Omental fat pad (tissue), 4 donors: ENCODE data around the gene VMP1. TPM values are rescaled to one million over a fixed set of nuclear protein-coding genes. Genes with fewer than 3 reads are reported as not detected.

Source experiments
- ATAC-seq: fragments of 150-250 bp; one replicate; pipeline ENCODE4 v1.9.1; 2016; ENCODE audit warnings: mild to moderate bottlenecking, moderate library complexity; ENCODE audit not compliant: low FRiP score
- DNase-seq: peaks from one replicate; pipeline ENCODE4 v3.0.0-alpha.2; 2019; ENCODE audit warnings: low spot score
- total RNA-seq, 4 donors: library from RNA; depleted of rRNA; stranded (reverse); fragments of >200 nt; gene quantifications; one replicate each; pipeline ENCODE4 v1.1.0, GENCODE V29; 2016
- TF ChIP-seq, protein P1 (sequence below), 3 donors: fragments of 450-650 bp; IDR thresholded peaks; one replicate each; pipeline ENCODE4 v1.5.1; 2016 to 2017; ENCODE audit warnings: antibody characterized with exemption in 3 of 3, mild to moderate bottlenecking in 3 of 3, moderate library complexity in 2 of 3

Gene VMP1
- total RNA-seq, 4 donors from 2014 or later, result 169 to 476 (median 278) TPM

DNA sequence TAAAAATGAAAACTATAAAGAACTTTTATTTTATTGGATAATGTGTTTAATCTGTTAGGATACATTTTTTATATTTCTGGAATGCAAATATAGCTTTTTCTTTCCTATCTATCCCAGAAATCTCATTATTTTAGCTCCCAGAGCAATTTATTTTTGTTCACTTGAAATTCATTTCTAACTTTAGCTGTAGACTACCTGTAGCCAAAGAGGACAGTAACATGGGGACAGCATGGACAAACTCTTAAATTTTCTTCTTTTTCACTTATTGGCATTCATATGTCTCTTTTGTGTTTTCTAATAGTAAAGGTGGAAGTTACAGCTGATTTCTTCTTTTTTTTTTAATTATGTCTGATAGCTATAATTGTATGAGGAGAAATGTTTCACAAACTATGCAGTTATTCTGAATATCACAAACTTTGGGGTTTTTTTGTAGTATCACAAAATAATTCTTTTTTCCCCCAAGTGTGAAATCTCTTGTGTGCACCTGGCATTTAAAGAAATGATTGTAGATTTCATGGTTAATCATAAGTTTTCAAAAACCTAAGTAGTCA, 55.4 kb downstream of the VMP1 start:
- no peak for DNase-seq
- no peak for ATAC-seq
- TF ChIP-seq, protein P1, sequence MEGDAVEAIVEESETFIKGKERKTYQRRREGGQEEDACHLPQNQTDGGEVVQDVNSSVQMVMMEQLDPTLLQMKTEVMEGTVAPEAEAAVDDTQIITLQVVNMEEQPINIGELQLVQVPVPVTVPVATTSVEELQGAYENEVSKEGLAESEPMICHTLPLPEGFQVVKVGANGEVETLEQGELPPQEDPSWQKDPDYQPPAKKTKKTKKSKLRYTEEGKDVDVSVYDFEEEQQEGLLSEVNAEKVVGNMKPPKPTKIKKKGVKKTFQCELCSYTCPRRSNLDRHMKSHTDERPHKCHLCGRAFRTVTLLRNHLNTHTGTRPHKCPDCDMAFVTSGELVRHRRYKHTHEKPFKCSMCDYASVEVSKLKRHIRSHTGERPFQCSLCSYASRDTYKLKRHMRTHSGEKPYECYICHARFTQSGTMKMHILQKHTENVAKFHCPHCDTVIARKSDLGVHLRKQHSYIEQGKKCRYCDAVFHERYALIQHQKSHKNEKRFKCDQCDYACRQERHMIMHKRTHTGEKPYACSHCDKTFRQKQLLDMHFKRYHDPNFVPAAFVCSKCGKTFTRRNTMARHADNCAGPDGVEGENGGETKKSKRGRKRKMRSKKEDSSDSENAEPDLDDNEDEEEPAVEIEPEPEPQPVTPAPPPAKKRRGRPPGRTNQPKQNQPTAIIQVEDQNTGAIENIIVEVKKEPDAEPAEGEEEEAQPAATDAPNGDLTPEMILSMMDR (IDR thresholded peaks at IDR 0.05), result no peak

DNA sequence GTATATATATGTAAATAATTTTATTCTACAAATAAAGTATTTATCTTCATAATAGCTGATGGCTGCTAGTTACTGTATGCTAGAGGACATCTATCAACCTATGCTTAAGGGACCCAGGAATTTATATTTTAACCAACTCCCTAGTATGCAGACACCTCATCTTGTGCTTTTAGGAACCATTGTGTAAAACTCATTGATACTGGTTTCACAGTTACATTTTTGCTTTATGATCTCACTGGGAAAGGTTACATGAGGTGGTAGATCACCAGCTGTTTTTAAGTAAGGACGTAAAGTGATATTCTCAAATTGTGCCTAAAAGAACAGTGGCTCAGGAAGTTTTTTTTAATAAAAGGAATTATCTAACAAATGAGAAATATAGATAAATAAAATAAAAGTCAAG, 56.4 kb downstream of the VMP1 start:
- ATAC-seq (no peak), DNase-seq (no peak)
- TF ChIP-seq, protein P1 (IDR thresholded peaks at IDR 0.05), result no peak

DNA sequence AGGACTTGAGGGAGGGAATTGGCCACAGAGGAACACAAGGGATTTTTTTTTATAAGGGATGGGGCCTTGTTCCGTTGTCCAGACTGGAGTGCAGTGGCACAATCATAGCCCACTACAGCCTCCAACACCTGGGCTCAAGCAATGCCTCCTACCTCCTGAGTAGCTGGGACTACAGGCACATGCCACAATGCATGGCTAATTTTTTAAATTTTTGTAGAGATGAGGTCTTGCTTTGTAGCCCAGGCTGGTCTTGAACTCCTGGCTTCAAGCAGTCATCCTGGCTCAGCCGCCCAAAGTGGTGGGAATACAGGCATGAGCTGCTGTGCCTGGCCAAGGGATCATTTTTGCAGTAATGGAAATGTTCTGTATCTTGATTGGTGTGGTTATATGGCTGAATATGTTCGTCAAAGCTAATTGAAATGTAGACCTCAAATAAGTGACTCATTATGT, 56.9 kb downstream of the VMP1 start:
- ATAC-seq, result no peak
- TF ChIP-seq, protein P1 (IDR thresholded peaks at IDR 0.05), result no peak
- no peak for DNase-seq

GRCh38 chr17:59765038-59765437, 57.6 kb downstream of the VMP1 start:
- DNase-seq (no peak), ATAC-seq (no peak)
- TF ChIP-seq, protein P1 (IDR thresholded peaks at IDR 0.05), result no peak

DNA sequence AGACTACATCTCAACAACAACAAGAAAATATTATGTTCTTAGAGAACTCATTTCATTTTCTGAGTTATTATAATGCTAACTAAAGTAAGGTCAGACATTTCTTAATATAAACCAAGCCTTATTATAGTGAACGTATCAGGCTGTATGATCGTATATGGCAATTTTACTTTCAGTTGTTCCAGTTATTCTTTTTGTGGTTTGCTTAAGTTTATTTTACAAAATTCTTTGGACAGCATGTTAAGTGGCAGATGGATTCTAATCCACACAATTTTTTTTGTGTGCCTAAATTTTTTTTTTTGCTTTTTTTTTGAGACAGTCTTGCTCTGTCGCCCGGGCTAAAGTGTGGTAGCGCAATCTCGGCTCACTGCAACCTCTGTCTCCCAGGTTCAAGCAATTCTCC, 59.0 kb downstream of the VMP1 start:
- TF ChIP-seq, protein P1 (IDR thresholded peaks at IDR 0.05), result no peak
- ATAC-seq, result no peak
- DNase-seq, result no peak

GRCh38 chr17:59767176-59767575, 59.7 kb downstream of the VMP1 start:
- ATAC-seq (no peak), DNase-seq (no peak)
- TF ChIP-seq, protein P1 (IDR thresholded peaks at IDR 0.05), result no peak

GRCh38 chr17:59769887-59770286, 62.4 kb downstream of the VMP1 start:
- TF ChIP-seq, protein P1 (IDR thresholded peaks at IDR 0.05), result no peak
- ATAC-seq (no peak), DNase-seq (no peak)
